CD4-positive, alpha-beta T cell treated with Interleukin-4 for 4 hours (primary cell): ENCODE data around the gene TMEM201.

Experiments
- DNase-seq: peaks from one replicate; pipeline ENCODE4 v3.0.0-alpha.2; 2020

TMEM201 gene

DNA sequence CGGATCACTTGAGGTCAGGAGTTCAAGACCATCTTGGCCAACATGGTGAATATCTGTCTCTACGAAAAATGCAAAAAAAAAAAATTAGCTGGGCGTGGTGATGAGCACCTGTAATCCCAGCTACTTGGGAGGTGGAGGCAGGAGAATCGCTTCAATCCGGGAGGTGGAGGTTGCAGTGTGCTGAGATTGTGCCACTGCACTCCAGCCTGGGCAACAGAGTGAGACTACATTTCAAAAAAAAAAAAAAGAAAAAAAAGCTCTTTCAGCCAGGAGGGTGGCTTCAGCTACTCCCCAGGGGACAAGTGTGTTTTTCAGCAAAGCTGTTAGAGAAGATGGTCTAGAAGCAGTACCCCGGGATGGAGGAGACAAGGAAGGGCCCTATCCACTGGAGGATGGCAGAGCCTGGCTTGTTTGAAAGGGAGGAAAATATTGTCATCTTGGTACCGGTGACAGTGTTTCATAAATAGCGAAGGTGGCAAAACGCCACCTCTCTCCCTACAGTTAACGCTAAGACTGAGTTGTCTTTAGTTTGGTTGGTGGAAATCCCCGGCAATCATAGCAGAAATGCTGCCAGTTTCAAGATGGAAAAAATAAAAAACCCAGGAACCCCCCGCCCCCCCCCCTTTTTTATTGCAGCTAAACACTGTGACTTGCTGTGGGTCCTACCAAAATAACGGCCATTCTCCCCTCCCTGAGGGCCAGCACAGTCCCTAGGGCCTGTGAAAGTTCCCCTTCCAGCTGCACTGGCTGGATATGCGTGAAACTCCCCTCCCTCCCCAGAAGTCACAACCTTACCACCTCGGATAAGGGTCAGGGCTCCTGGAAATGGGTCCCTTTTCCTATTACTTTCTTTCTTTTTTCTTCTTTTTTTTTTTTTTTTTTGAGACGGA, 66.4 kb downstream of the TMEM201 start:
- peak; percentile 75 for DNase-seq

DNA sequence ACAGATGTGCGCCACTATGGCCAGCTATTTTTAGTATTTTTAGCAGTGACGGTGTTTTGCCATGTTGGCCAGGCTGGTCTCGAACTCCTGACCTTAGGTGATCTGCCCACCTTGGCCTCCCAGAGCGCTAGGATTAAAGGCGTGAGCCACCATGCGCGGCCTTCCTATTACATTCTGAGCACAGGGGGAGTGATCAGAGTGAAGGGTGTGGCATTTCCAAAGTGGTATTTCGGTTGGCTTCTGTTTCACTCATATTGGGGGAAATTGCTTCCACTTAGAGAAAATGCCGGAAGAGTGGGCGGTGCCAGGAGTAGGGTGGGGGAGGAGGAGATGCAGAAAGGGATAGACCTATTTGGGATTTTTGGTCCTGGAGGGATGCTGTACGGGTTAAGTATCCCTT, 67.1 kb downstream of the TMEM201 start:
- no peak for DNase-seq

DNA sequence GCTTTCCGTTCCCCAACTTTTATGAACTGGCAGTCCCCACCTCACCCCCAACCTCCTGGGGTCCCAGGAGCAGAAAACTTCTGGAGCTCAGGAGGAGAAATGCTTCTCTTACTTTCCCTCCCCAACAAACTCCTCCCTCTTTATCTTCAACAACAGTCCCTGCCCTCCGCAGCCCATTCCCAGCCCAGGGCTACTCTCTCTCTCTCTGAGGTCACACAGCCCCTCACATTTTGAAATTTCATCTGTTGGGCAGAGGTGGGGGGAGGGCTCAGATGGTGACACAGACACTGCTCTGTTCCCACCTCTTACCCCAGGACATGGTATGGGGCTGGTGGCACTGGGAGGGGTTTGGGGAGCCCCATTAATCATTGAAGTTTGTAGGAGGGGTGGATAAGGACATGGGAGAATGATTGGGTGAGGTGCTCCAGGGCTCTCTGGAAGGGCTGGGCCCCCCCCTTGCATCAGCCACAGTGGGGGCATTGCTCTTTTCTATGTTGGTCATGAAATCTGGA, 68.9 kb downstream of the TMEM201 start:
- DNase-seq, result no peak

DNA sequence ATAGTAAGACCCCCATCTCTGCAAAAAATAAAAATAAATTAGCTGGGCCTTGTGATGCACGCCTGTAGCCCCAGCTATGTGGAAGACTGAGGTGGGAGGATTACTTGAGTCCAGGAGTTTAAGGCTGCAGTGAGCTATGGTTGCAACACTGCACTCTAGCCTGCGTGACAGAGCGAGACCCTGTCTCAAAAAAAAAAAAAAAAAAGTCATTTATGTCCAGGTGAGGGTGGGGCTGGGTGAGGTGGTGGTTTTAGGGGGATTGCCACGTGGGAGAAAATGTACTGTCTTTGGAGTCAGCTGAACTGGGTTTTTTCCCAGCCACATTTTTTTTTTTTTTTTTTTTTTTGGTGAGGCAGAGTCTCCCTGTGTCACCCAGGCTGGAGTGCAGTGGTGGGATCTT, 69.5 kb downstream of the TMEM201 start:
- no peak for DNase-seq

DNA sequence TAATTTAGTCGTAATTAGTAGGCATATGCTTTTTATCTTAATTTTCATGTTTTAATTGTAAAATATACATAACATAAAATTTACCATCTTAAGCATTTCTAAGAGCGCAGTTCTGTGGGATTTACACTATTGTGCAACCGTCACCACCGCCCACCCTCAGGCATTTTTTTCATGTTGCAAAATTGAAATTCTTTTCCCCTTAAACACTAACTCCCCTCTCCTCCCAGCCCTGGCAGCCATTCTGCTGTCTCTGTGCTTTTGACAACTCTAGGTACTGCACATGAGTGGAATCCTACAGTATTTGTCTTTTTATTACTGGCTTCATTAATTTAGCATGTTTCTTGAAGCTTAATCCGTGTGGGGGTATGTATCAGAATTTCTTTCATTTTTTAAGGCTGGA, 70.6 kb downstream of the TMEM201 start:
- DNase-seq, result no peak

DNA sequence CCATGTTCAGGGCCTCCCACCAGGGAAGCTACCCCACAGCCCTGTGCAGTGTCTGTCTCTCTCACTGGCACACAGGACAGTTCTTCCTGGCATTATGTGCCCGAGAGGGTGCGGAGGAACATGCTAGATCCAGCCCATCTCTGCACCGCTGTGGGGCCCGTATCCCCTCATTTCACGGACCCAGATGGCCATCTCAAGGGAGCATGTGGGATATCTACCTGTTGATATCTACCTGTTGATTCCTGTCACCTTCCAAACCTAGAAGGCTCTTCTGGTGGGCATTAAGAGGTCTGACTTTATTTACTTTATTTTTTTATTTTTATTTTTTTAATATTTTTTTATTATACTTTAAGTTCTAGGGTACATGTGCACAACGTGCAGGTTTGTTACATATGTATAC, 74.5 kb downstream of the TMEM201 start:
- no peak for DNase-seq
